MCF 10A (cell line): ENCODE data around the gene IQCF2. TPM values are rescaled to one million over a fixed set of nuclear protein-coding genes. Genes with fewer than 3 reads are reported as not detected.
"Not testable (repeated sequence)": the region's sequence is repeated elsewhere in the genome, so short reads cannot be mapped to it uniquely, and the experiment has no call there.

Experiments used
- BruUV-seq: library from RNA; stranded (reverse); fragments of 400-500 nt; replicated peaks from 2 replicates; lab custom pipeline; 2021; lab: Mats Ljungman, UMichigan
- CTCF ChIA-PET: fragments of 300-600 bp; sonication (Branson Sonifier 250); formaldehyde crosslinking; extraction: SDS; loops from one replicate; lab custom pipeline; 2021; ENCODE audit warnings: antibody characterized with exemption, inconsistent platforms; lab: Yijun Ruan, JAX
- POLR2A ChIA-PET: fragments of 300-600, 350-650 bp; sonication (Branson Sonifier 250); formaldehyde crosslinking; extraction: SDS; loops from one replicate; lab custom pipeline; 2020; ENCODE audit warnings: antibody characterized with exemption, inconsistent platforms; lab: Yijun Ruan, JAX
- DNase-seq: peaks from one replicate; pipeline ENCODE4 v3.0.0-alpha.2; 2018; ENCODE audit not compliant: unreplicated experiment
- H3K27ac Mint-ChIP-seq: one replicate; pipeline ENCODE4 v1.8.0; 2022; ENCODE audit warnings: mild to moderate bottlenecking, low read depth, mixed read lengths; ENCODE audit not compliant: unreplicated experiment
- H3K27me3 Mint-ChIP-seq: one replicate; pipeline ENCODE4 v1.8.0; 2022; ENCODE audit warnings: mixed read lengths; ENCODE audit not compliant: insufficient read depth, unreplicated experiment
- H3K36me3 Mint-ChIP-seq: one replicate; pipeline ENCODE4 v1.8.0; 2022; ENCODE audit warnings: mild to moderate bottlenecking, moderate library complexity, mixed read lengths; ENCODE audit not compliant: insufficient read depth, unreplicated experiment
- H3K4me1 Mint-ChIP-seq: one replicate; pipeline ENCODE4 v1.8.0; 2022; ENCODE audit warnings: mixed read lengths; ENCODE audit not compliant: insufficient read depth, unreplicated experiment
- H3K4me3 Mint-ChIP-seq: one replicate; pipeline ENCODE4 v1.8.0; 2022; ENCODE audit warnings: mild to moderate bottlenecking, moderate library complexity, mixed read lengths; ENCODE audit not compliant: unreplicated experiment
- H3K9me3 Mint-ChIP-seq: one replicate; pipeline ENCODE4 v1.8.0; 2022; ENCODE audit warnings: mixed read lengths; ENCODE audit not compliant: unreplicated experiment
- CTCF ChIP-seq: fragments of 200-600 bp; IDR thresholded peaks from one replicate; pipeline ENCODE4 v1.8.0; 2022; ENCODE audit warnings: antibody characterized with exemption, mild to moderate bottlenecking; ENCODE audit not compliant: unreplicated experiment
- intact Hi-C: fragments of 100-400 bp; cut with micrococcal nuclease; formaldehyde crosslinking; loops from 2 replicates; pipeline ENCODE4 v1.14.1; 2022
- total RNA-seq: library from RNA; stranded (reverse); gene quantifications from 2 replicates; pipeline ENCODE4 v1.2.3, GENCODE V29; 2022

IQCF2 gene
- total RNA-seq, 1 experiment from 2014 or later, result not detected

GRCh38 chr3:51894939-51895338 is 33.5 kb downstream of the IQCF2 start:
- H3K4me3 Mint-ChIP-seq, result no peak overlapping the region
- peaks cover 7% of the 10 kb centered on the region for H3K4me1 Mint-ChIP-seq
- BruUV-seq, result no TSS peak
- no peak for TF ChIP-seq CTCF
- CTCF ChIA-PET, result interaction anchor here (0.6 kb wide), 1 partner anchor 83 kb away, joined by 3 read pairs; no protein-coding TSS in a partner anchor
- H3K9me3 Mint-ChIP-seq, result no peaks in the 10 kb centered on the region
- H3K36me3 Mint-ChIP-seq, result no peaks in the 10 kb centered on the region
- POLR2A ChIA-PET, result interaction anchor here (0.7 kb wide), 1 partner anchor 45 kb away, joined by 4 read pairs; no protein-coding TSS in a partner anchor
- intact Hi-C loops, result no loop called here
- no peak overlapping the region for H3K27ac Mint-ChIP-seq
- DNase-seq, result no peak
- H3K27me3 Mint-ChIP-seq, result peaks cover 21% of the 10 kb centered on the region

GRCh38 chr3:51896607-51897305 is 35.3 kb downstream of the IQCF2 start:
- peaks cover 3% of the 10 kb centered on the region for H3K27me3 Mint-ChIP-seq
- ChIA-PET POLR2A (no interaction called here), CTCF (no interaction called here)
- H3K9me3 Mint-ChIP-seq, result no peaks in the 10 kb centered on the region
- peak; percentile 6 for DNase-seq
- no peak overlapping the region for H3K4me3 Mint-ChIP-seq
- peaks cover 7% of the 10 kb centered on the region for H3K4me1 Mint-ChIP-seq
- intact Hi-C loops, result no loop called here
- no peaks in the 10 kb centered on the region for H3K36me3 Mint-ChIP-seq
- no peak for TF ChIP-seq CTCF
- H3K27ac Mint-ChIP-seq, result no peak overlapping the region
- no TSS peak for BruUV-seq

- BruUV-seq, result no TSS peak
- ChIA-PET POLR2A (no interaction called here), CTCF (interaction anchor here (0.6 kb wide), 1 partner anchor 554 kb away, joined by 3 read pairs; no protein-coding TSS in a partner anchor)
- no peak for DNase-seq
- no peak for TF ChIP-seq CTCF
- no peaks in the 10 kb centered on the region for H3K27me3 Mint-ChIP-seq
- peaks cover 10% of the 10 kb centered on the region for H3K4me1 Mint-ChIP-seq
- H3K27ac Mint-ChIP-seq, result no peak overlapping the region
- no peaks in the 10 kb centered on the region for H3K9me3 Mint-ChIP-seq
- no peaks in the 10 kb centered on the region for H3K36me3 Mint-ChIP-seq
- intact Hi-C loops, result no loop called here
- no peak overlapping the region for H3K4me3 Mint-ChIP-seq
These were observed 36.0 kb downstream of the IQCF2 start for GRCh38 chr3:51897391-51897790.

GRCh38 chr3:51900043-51900442 is 38.6 kb downstream of the IQCF2 start:
- POLR2A ChIA-PET, BruUV-seq, H3K27ac Mint-ChIP-seq, CTCF ChIA-PET, H3K27me3 Mint-ChIP-seq, DNase-seq, H3K4me3 Mint-ChIP-seq, H3K36me3 Mint-ChIP-seq, H3K9me3 Mint-ChIP-seq, intact Hi-C loops: not testable (repeated sequence)
- H3K4me1 Mint-ChIP-seq, result peaks cover 14% of the 10 kb centered on the region

- H3K36me3 Mint-ChIP-seq, intact Hi-C loops, H3K9me3 Mint-ChIP-seq, BruUV-seq, H3K4me3 Mint-ChIP-seq, H3K4me1 Mint-ChIP-seq, POLR2A ChIA-PET, H3K27me3 Mint-ChIP-seq, H3K27ac Mint-ChIP-seq: not testable (repeated sequence)
- DNase-seq, result peak; percentile 72
- CTCF ChIA-PET, result interaction anchor here (0.7 kb wide), 1 partner anchor 10 kb away, joined by 3 read pairs; no protein-coding TSS in a partner anchor
These were observed 40.9 kb downstream of the IQCF2 start for GRCh38 chr3:51902361-51902760.
